Mononuclear cell (primary cell): ENCODE results near the gene BICC1. TPM values are rescaled to one million over a fixed set of nuclear protein-coding genes. Genes with fewer than 3 reads are reported as not detected.

ENCODE experiments used
- H3K27me3 ChIP-seq: 2 replicates; pipeline ENCODE4 v1.6.0; 2011; ENCODE audit warnings: low read length, control low read depth; ENCODE audit not compliant: insufficient read depth
- H3K4me1 ChIP-seq: 2 replicates; pipeline ENCODE4 v1.5.1; 2011; ENCODE audit warnings: mild to moderate bottlenecking, low read length, control low read depth; ENCODE audit not compliant: insufficient read depth
- H3K4me3 ChIP-seq: 2 replicates; pipeline ENCODE4 v1.5.1; 2011; ENCODE audit warnings: mild to moderate bottlenecking, low read length, moderate library complexity
- H3K9me3 ChIP-seq: 2 replicates; pipeline ENCODE4 v1.5.1; 2011; ENCODE audit warnings: low read depth, mild to moderate bottlenecking, control low read depth, low read length
- total RNA-seq: library from RNA; depleted of rRNA; stranded (reverse); fragments of >200 nt; gene quantifications from one replicate; pipeline ENCODE4 v1.2.3, GENCODE V29; 2012

Gene BICC1
- total RNA-seq, 1 donor, result 0.21 TPM

DNA sequence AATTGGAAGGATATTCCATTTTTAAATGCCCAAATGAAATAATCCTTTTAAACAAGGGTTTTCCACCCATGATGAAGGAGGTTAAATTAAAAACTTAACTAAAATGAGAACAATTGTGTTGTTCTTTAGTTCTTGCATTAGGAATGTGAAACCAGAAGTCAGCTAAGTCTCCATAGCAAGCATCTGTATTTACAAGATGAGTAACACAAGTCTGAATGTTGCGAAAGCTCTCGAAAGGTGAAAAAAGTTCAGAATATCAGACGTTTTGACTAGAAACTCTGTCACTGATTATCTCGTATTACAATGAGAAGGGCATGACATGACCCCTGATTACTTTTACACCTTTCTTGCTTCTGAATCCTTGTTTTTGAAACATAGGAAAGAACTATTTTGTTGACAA, 149.6 kb downstream of the BICC1 start:
- Histone ChIP-seq H3K4me3 (no peak overlapping the region), H3K9me3 (no peaks in the 10 kb centered on the region), H3K27me3 (no peaks in the 10 kb centered on the region), H3K4me1 (no peaks in the 10 kb centered on the region)

DNA sequence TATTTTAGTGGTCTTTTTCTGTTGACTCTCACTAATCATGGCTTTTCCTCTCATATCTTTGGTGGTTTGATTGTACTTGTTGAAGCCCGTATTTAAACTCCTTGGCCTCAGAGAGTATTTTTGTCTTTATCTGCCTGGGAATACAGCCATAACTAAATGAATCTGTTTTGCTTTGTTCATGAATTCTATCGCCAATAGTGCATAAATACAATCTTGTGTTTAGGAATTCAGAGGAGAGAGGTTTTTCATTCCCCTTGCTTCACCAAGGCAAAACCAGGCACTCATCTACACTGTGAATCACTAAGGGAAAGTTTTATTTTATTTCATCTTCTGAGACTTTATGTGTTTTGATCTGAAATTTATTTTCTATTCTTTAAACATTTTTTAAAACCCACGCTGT, 152.7 kb downstream of the BICC1 start:
- no peaks in the 10 kb centered on the region for H3K27me3 ChIP-seq
- no peak overlapping the region for H3K4me3 ChIP-seq
- H3K4me1 ChIP-seq, result no peaks in the 10 kb centered on the region
- no peaks in the 10 kb centered on the region for H3K9me3 ChIP-seq

DNA sequence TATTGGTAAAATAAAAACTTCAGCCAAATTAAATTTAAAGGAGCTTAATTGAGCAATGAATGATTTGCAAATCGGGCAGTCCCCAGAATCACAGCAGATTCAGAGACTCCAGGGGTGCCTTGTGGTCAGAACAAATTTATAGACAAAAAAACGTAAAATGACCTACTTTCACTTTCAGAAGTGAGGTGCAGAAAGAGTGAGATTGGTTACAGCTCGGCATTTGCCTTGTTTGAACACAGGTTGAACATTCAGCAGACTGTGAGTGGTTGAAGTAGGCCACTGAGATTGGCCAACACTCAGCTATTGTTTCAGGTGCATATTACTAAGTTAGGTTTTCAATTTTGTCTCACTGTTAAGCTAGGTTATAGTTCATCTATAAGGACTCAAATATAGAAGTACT, 153.4 kb downstream of the BICC1 start:
- no peaks in the 10 kb centered on the region for H3K27me3 ChIP-seq
- no peaks in the 10 kb centered on the region for H3K9me3 ChIP-seq
- no peak overlapping the region for H3K4me3 ChIP-seq
- no peaks in the 10 kb centered on the region for H3K4me1 ChIP-seq

GRCh38 chr10:58667658-58668310, 155.1 kb downstream of the BICC1 start:
- H3K27me3 ChIP-seq, result no peaks in the 10 kb centered on the region
- H3K4me1 ChIP-seq, result no peaks in the 10 kb centered on the region
- no peak overlapping the region for H3K4me3 ChIP-seq
- H3K9me3 ChIP-seq, result no peaks in the 10 kb centered on the region

DNA sequence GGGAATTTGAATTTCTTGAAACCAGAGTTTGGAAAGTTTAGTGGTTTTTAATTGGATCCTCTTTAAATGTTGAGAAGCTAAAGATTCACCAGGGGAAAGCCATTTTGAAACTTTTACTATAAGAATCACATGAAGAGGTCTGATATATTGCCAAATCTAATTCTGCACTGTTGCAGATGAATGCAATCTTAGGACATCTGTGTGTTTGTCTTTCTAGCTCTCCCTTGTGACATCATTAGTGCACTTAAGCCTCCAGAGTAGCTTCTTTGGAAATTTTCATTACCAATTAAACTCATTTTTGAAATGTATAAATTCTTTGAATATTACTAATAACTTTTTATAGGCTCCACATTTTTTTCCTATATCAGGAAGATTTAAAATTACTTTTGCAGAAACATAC, 160.2 kb downstream of the BICC1 start:
- no peaks in the 10 kb centered on the region for H3K4me1 ChIP-seq

DNA sequence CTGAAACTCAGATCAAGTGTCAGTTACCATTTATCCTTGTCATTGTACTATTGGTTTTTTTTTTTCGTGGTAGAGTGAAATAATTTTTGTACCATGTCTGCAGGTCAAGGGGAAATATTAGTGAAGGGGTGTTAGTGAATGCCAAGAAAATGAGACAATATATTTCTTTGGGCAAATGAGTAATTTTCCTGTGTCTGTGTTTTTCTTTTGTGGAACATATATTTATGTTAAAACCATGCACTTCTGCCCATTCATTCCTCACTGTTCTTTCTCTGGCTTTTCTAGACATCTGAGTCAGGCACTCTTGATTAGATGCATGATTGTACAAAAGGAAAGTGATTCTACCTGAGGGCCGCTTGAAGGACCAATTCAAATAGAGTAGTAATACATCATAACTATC, 161.6 kb downstream of the BICC1 start:
- Histone ChIP-seq H3K4me1 (no peaks in the 10 kb centered on the region), H3K27me3 (no peaks in the 10 kb centered on the region), H3K9me3 (no peaks in the 10 kb centered on the region), H3K4me3 (no peak overlapping the region)

More for the DNA sequence above, 160.2 kb downstream of the BICC1 start:
- Histone ChIP-seq H3K27me3 (no peaks in the 10 kb centered on the region), H3K9me3 (no peaks in the 10 kb centered on the region), H3K4me3 (no peak overlapping the region)

DNA sequence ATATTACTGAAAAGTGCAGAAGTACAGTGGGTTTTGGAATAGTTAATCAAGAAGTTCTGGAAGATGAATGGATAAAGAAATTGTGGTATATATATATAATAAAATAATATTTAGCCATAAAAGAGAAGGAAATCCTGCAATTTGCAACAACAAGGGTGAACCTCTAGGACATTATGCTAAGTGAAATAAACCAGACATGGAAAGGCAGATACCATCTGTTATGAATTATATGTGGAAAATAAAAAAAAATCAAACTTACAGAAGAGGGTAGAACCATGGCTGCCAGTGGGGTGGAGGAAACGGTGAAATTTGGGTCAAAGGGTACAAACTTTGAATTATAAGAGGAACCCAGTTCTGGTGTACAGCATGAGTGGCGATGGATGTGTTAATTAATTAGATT, 162.6 kb downstream of the BICC1 start:
- no peaks in the 10 kb centered on the region for H3K9me3 ChIP-seq
- no peaks in the 10 kb centered on the region for H3K4me1 ChIP-seq
- no peaks in the 10 kb centered on the region for H3K27me3 ChIP-seq
- no peak overlapping the region for H3K4me3 ChIP-seq

GRCh38 chr10:58691528-58691927, 178.9 kb downstream of the BICC1 start:
- no peak overlapping the region for H3K4me3 ChIP-seq
- no peaks in the 10 kb centered on the region for H3K9me3 ChIP-seq
- H3K4me1 ChIP-seq, result no peaks in the 10 kb centered on the region
- H3K27me3 ChIP-seq, result no peaks in the 10 kb centered on the region

- H3K4me3 ChIP-seq, result no peak overlapping the region
- H3K9me3 ChIP-seq, result no peaks in the 10 kb centered on the region
- no peaks in the 10 kb centered on the region for H3K4me1 ChIP-seq
- no peaks in the 10 kb centered on the region for H3K27me3 ChIP-seq
Observed at GRCh38 chr10:58693919-58694318, 181.2 kb downstream of the BICC1 start.

DNA sequence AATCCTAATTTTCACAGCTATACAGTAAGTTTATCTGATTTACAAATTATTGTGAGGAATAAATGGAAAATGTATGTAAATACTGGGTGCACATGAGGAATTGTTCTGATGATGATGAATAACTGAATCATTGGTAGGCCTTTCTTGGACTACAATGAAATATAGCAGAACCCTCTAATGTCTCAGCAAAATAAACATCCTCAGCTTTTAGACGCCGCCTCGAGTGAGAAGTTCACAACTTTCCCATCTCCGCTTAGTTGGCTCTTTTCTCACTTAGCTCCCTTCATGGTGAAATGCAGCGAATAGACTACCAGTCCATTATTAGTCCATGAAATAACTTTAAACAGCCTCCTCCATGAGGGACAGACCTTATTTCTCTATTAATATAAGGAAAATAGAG, 182.3 kb downstream of the BICC1 start:
- no peak overlapping the region for H3K4me3 ChIP-seq
- no peaks in the 10 kb centered on the region for H3K9me3 ChIP-seq
- no peaks in the 10 kb centered on the region for H3K4me1 ChIP-seq
- H3K27me3 ChIP-seq, result no peaks in the 10 kb centered on the region

DNA sequence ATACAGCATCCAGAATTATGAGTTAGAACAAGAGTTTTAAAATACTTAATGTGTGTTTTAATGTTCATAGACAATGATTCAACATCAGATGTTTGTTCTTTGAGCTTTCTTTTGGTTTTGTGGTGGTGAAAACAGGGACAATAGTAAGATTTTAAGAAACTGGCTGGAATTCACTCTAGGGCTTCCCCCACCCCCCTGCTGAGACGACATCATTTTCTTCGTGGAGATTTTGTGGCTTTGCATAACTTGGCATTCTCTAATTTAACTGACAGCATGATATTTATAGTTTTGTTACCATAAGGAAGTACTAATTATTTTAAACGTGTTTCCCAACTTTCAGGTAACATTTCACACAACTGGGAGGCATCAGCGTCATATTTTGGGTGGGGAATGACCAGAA, 184.1 kb downstream of the BICC1 start:
- Histone ChIP-seq H3K27me3 (no peaks in the 10 kb centered on the region), H3K4me1 (no peaks in the 10 kb centered on the region), H3K4me3 (no peak overlapping the region), H3K9me3 (no peaks in the 10 kb centered on the region)

GRCh38 chr10:58697691-58698090, 185.0 kb downstream of the BICC1 start:
- Histone ChIP-seq H3K9me3 (no peaks in the 10 kb centered on the region), H3K4me3 (no peak overlapping the region), H3K27me3 (no peaks in the 10 kb centered on the region), H3K4me1 (no peaks in the 10 kb centered on the region)

DNA sequence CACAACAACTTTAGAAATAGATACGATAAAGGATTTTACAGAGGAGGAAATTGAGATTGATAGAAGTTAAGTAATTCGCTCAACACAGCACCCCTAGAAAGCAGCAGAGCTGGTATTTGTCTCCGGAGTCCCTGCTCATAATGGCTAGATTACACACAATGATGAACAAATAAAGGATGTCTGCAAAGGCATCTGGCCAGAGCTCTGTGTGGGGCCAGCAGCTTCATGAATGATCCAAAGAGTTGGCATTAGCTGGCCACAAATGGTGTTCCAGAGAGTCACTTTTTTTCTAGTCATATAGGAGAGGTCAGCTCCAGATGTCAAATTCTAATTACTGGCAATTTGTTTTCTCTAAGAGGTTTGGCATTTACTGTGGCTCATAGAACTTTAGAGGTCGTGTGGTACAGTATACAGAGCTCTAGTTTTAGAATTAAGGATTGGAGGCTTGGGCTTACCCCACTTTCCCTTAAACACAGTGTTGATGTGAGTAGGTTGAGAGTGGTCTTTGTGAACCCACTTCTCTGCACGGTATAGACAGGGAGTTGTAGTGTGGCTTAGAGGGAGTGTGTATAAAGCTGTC, 186.2 kb downstream of the BICC1 start:
- Histone ChIP-seq H3K9me3 (no peaks in the 10 kb centered on the region), H3K4me1 (no peaks in the 10 kb centered on the region), H3K4me3 (no peak overlapping the region), H3K27me3 (no peaks in the 10 kb centered on the region)

DNA sequence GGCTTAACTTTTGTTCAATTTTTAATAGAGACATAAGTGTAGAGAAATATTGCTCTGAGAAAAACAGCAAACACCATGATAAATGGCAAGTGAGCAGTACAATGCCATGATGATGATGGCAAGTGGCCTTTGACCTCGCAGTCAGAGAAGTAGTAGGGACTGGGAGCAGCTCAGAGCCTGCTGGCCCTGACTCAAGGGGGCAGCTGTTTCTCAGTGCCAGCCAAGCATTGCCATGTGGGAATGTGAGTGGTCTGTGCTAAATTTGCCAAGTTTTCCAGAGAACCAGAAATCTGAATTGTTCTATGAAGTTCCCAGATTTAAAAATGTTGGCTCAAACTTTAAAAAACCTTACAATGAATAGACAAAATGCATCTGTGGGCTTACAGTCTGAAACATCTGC, 187.9 kb downstream of the BICC1 start:
- H3K27me3 ChIP-seq, result no peaks in the 10 kb centered on the region
- no peaks in the 10 kb centered on the region for H3K9me3 ChIP-seq
- H3K4me1 ChIP-seq, result no peaks in the 10 kb centered on the region
- H3K4me3 ChIP-seq, result no peak overlapping the region

DNA sequence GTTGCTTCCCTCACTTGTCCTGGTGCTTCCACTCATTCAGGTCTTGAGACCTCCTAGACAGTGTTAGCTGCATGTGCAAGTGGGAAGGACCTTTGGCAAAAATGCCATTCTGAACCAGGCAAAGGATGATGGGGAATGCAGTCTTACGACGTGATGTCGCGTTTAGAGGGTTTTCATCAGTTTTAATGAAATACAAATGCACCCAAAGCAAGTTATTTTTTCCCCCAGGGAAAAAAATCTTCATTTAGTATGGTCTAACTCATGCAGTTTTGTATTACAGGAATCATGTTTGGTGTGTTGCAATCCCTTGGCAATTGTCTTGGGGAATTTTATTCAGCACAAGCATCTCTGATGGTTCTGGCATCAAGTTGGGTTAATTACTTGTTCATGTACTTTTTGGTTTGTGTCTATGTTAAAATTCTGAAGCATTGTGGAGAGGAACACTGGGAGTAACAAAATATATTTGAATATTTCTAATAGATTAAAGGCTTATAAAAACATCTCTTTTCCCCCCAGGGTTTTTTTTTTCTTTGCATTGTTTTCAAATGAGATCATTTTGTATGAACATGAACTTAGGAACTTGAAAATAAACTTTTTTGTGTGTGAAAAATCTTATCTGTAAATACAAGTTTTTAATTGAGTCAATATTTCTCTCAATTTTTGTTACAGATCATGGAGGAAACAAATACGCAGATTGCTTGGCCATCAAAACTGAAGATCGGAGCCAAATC, 188.9 kb downstream of the BICC1 start:
- Histone ChIP-seq H3K4me3 (no peak overlapping the region), H3K9me3 (no peaks in the 10 kb centered on the region), H3K4me1 (no peaks in the 10 kb centered on the region), H3K27me3 (no peaks in the 10 kb centered on the region)

- H3K9me3 ChIP-seq, result no peaks in the 10 kb centered on the region
- no peaks in the 10 kb centered on the region for H3K27me3 ChIP-seq
- no peak overlapping the region for H3K4me3 ChIP-seq
- no peaks in the 10 kb centered on the region for H3K4me1 ChIP-seq
Observed at GRCh38 chr10:58704226-58704625, 191.6 kb downstream of the BICC1 start.
